K562 (cell line): ENCODE measurements around the gene METAP1D. TPM values are rescaled to one million over a fixed set of nuclear protein-coding genes. Genes with fewer than 3 reads are reported as not detected.

ENCODE experiments used
- ATAC-seq: fragments of 200-7000 bp; cut with Tn5 transposase; 3 replicates; pipeline ENCODE4 v1.9.1; 2020; ENCODE audit warnings: moderate library complexity
- BruUV-seq: library from RNA; stranded (reverse); fragments of 400-500 nt; replicated peaks from 2 replicates; lab custom pipeline; 2021; lab: Mats Ljungman, UMichigan
- CTCF ChIA-PET: fragments of 300-600 bp; formaldehyde crosslinking; extraction: SDS; loops from one replicate; lab custom pipeline; 2021; ENCODE audit warnings: low intra/inter-chr PET ratio; lab: Yijun Ruan, JAX
- POLR2A ChIA-PET: fragments of 300-600, 350-650 bp; sonication (Branson Sonifier 250); formaldehyde crosslinking; extraction: SDS; loops from one replicate; lab custom pipeline; 2021; ENCODE audit warnings: antibody characterized with exemption, inconsistent platforms; lab: Yijun Ruan, JAX
- DNase-seq, 4 experiments: peaks; one replicate each; pipeline versions ENCODE4 v3.0.0 to v3.0.0-alpha.2; 2011 to 2018; ENCODE audit warnings: low spot score in 3 of 4, mixed read lengths in 3 of 4; ENCODE audit errors: extremely low read depth in 1 of 4
- FAIRE-seq: peaks from 2 replicates; lab custom pipeline; 2011; peaks lifted over from hg19 to GRCh38; lab: Jason Lieb, UNC
- H2AFZ ChIP-seq: 2 replicates; pipeline ENCODE4 v1.6.0; 2011; ENCODE audit warnings: low read depth, low read length, control low read depth, inconsistent platforms
- H3K27ac ChIP-seq: fragments of 200-600 bp; 3 replicates; pipeline ENCODE4 v1.8.0; 2011; ENCODE audit warnings: low read depth, mild to moderate bottlenecking, control low read depth, inconsistent platforms, low read length, moderate library complexity, mixed read lengths; ENCODE audit errors: extremely low read depth
- H3K27me3 ChIP-seq, 2 experiments: fragments of 300-600 bp in 1 of 2; 2 replicates in 1 of 2; 3 replicates in 1 of 2; pipeline versions ENCODE4 v1.6.0 to v1.8.0; 2011; ENCODE audit warnings: inconsistent platforms in 2 of 2, low read length in 2 of 2, mild to moderate bottlenecking in 1 of 2, mixed read lengths in 1 of 2, moderate library complexity in 1 of 2; ENCODE audit not compliant: control insufficient read depth in 2 of 2, insufficient read depth in 2 of 2
- H3K36me3 ChIP-seq: fragments of 300-600 bp; 3 replicates; pipeline ENCODE4 v1.8.0; 2011; ENCODE audit warnings: mild to moderate bottlenecking, low read length, inconsistent platforms; ENCODE audit not compliant: control insufficient read depth, insufficient read depth
- H3K4me1 ChIP-seq, 2 experiments: fragments of 200-600 bp in 1 of 2; replicated peaks in 1 of 2; 2 replicates in 1 of 2; 3 replicates in 1 of 2; pipeline versions ENCODE4 v1.5.1 to v1.8.0; 2011; ENCODE audit warnings: inconsistent platforms in 2 of 2, low read length in 2 of 2, mild to moderate bottlenecking in 1 of 2, mixed read lengths in 1 of 2, moderate library complexity in 1 of 2; ENCODE audit not compliant: control insufficient read depth in 2 of 2, insufficient read depth in 2 of 2
- H3K4me2 ChIP-seq: 2 replicates; pipeline ENCODE4 v1.6.1; 2011; ENCODE audit warnings: low read length, control low read depth, inconsistent platforms, mixed read lengths; ENCODE audit not compliant: insufficient read depth
- H3K4me3 ChIP-seq: fragments of 200-600 bp; sonication (generic), shearing (Covaris generic); 2 replicates; pipeline ENCODE4 v1.5.1; 2016; ENCODE audit warnings: control low read depth, inconsistent platforms
- H3K79me2 ChIP-seq: fragments of 200-600 bp; 3 replicates; pipeline ENCODE4 v1.8.0; 2011; ENCODE audit warnings: low read length, inconsistent platforms; ENCODE audit not compliant: control insufficient read depth, insufficient read depth
- H3K9ac ChIP-seq, 2 experiments: 2 replicates each; pipeline versions ENCODE4 v1.6.0 to v1.6.1; 2011; ENCODE audit warnings: low read depth in 2 of 2, low read length in 2 of 2, control low read depth in 1 of 2, inconsistent platforms in 1 of 2, mild to moderate bottlenecking in 1 of 2, mixed read lengths in 1 of 2; ENCODE audit not compliant: insufficient read depth in 1 of 2
- H3K9me1 ChIP-seq: one replicate; pipeline ENCODE4 v1.6.0; 2011; ENCODE audit warnings: inconsistent platforms, mild to moderate bottlenecking, low read length, moderate library complexity; ENCODE audit not compliant: control insufficient read depth, insufficient read depth
- H3K9me3 ChIP-seq: replicated peaks from 2 replicates; pipeline ENCODE4 v1.5.1; 2011; ENCODE audit warnings: low read depth, low read length, inconsistent platforms; ENCODE audit not compliant: control insufficient read depth, insufficient read depth
- H4K20me1 ChIP-seq: replicated peaks from 2 replicates; pipeline ENCODE4 v1.6.1; 2011; ENCODE audit warnings: low read length, inconsistent platforms, mixed read lengths; ENCODE audit not compliant: control insufficient read depth, insufficient read depth
- CEBPG ChIP-seq, 3 experiments: fragments of 200-800 bp in 1 of 3; sonication (Bioruptor generic) in 1 of 3; sonication (generic) in 1 of 3; formaldehyde crosslinking in 1 of 3; IDR thresholded peaks in 2 of 3; conservative IDR thresholded peaks in 1 of 3; 2 replicates each; pipeline versions ENCODE4 v1.6.1 to v1.8.0; 2016 to 2022; ENCODE audit warnings: missing compliant biosample characterization in 2 of 3, missing genetic modification characterization in 2 of 3, mild to moderate bottlenecking in 1 of 3, missing genetic modification reagents in 1 of 3
- COPS2 ChIP-seq: fragments of 450-650 bp; conservative IDR thresholded peaks from 2 replicates; pipeline ENCODE4 v1.6.1; 2016; ENCODE audit warnings: mild to moderate bottlenecking, moderate library complexity
- GTF2B ChIP-seq: IDR thresholded peaks from 2 replicates; pipeline ENCODE4 v1.6.1; 2011; ENCODE audit not compliant: insufficient read length; ENCODE audit errors: extremely low read depth
- HMBOX1 ChIP-seq: sonication (generic); IDR thresholded peaks from 2 replicates; pipeline ENCODE4 v1.6.1; 2016
- JUN ChIP-seq, 2 experiments: sonication (generic) in 1 of 2; formaldehyde crosslinking in 1 of 2; IDR thresholded peaks; 2 replicates each; pipeline versions ENCODE4 v1.6.1 to v1.8.0; 2012 to 2022; ENCODE audit warnings: borderline replicate concordance in 2 of 2, mild to moderate bottlenecking in 2 of 2, improper control_type of control experiment in 1 of 2, low read depth in 1 of 2, low read length in 1 of 2, missing genetic modification reagents in 1 of 2
- JUND ChIP-seq, 2 experiments: IDR thresholded peaks; 2 replicates in 1 of 2; 3 replicates in 1 of 2; pipeline ENCODE4 v1.6.1; 2011; ENCODE audit warnings: borderline replicate concordance in 2 of 2, low read depth in 2 of 2, low read length in 2 of 2, improper control_type of control experiment in 1 of 2, missing biosample characterization in 1 of 2, missing genetic modification characterization in 1 of 2, missing genetic modification reagents in 1 of 2
- POLR2AphosphoS5 ChIP-seq: IDR thresholded peaks from 2 replicates; pipeline ENCODE4 v1.6.1; 2011; ENCODE audit warnings: mild to moderate bottlenecking, low read depth, low read length, moderate library complexity; ENCODE audit not compliant: control insufficient read depth, insufficient read depth
- SRSF9 ChIP-seq: fragments of 200-400 bp; formaldehyde crosslinking; IDR thresholded peaks from 2 replicates; pipeline ENCODE4 v1.6.1; 2017; ENCODE audit warnings: low read depth, low read length, borderline replicate concordance
- THRAP3 ChIP-seq: fragments of 450-650 bp; IDR thresholded peaks from 2 replicates; pipeline ENCODE4 v1.6.1; 2016; ENCODE audit warnings: mild to moderate bottlenecking, inconsistent platforms, borderline replicate concordance
- TOE1 ChIP-seq, 2 experiments: fragments of 450-650 bp in 1 of 2; sonication (generic) in 1 of 2; formaldehyde crosslinking in 1 of 2; IDR thresholded peaks; 2 replicates each; pipeline versions ENCODE4 v1.7.1 to v1.8.0; 2016 to 2022; ENCODE audit warnings: borderline replicate concordance in 2 of 2, mild to moderate bottlenecking in 2 of 2, antibody characterized with exemption in 1 of 2, inconsistent platforms in 1 of 2, low read depth in 1 of 2, missing genetic modification reagents in 1 of 2, moderate library complexity in 1 of 2
- TRIM25 ChIP-seq: fragments of 450-650 bp; IDR thresholded peaks from 2 replicates; pipeline ENCODE4 v1.7.0; 2016; ENCODE audit warnings: borderline replicate concordance
- ZBTB1 ChIP-seq: sonication (generic); formaldehyde crosslinking; IDR thresholded peaks from 2 replicates; pipeline ENCODE4 v1.8.1; 2023; ENCODE audit warnings: missing genetic modification reagents, low read depth, mild to moderate bottlenecking, borderline replicate concordance
- ZNF589 ChIP-seq: fragments of 200-800 bp; sonication (Bioruptor generic); IDR thresholded peaks from 2 replicates; pipeline ENCODE4 v1.6.1; 2016; ENCODE audit warnings: low read depth, missing genetic modification characterization, missing compliant biosample characterization
- ZNF717 ChIP-seq: fragments of 250-450 bp; sonication (Bioruptor Pico); IDR thresholded peaks from 2 replicates; pipeline ENCODE4 v1.5.0; 2021
- WGBS: fragments of 100-300 bp; shearing (Covaris generic); methylation state at CpG from one replicate; pipeline ENCODE4 v1.1.6; 2016; ENCODE audit warnings: low coverage, mixed read lengths; ENCODE audit not compliant: insufficient coverage; ENCODE audit errors: missing lambda C conversion rate; 5-methylcytosine and 5-hydroxymethylcytosine counted together
- in situ Hi-C: fragments of 300-500 bp; cut with MboI; formaldehyde crosslinking; loops from 4 replicates; pipeline ENCODE4 v1.15.0; 2018; ENCODE audit warnings: inconsistent platforms, mixed read lengths
- intact Hi-C: fragments of 100-400 bp; cut with micrococcal nuclease; formaldehyde crosslinking; loops from 2 replicates; pipeline ENCODE4 v1.14.2; 2022
- polyA plus RNA-seq, 8 experiments: library from polyadenylated mRNA; depleted of rRNA in 4 of 8; stranded (reverse) in 5 of 8; unstranded in 3 of 8; fragments of >200 nt; fragmentation: Nextera tagmentation in 2 of 8; fragmentation: Illumina TruSeq in 1 of 8; extraction: Ambion mirVana in 2 of 8; extraction: Trizol in 1 of 8; gene quantifications; 2 replicates each; pipeline versions ENCODE4 v1.2.1 to v1.2.3, GENCODE V29; 2011 to 2014; ENCODE audit warnings: inconsistent platforms in 1 of 8, missing spikeins in 1 of 8
- total RNA-seq, 7 experiments: library from RNA; depleted of rRNA in 6 of 7; stranded (reverse); fragments of >200 nt in 6 of 7; fragmentation: Illumina TruSeq in 2 of 7; extraction: Trizol in 2 of 7; gene quantifications; 2 replicates each; pipeline versions ENCODE4 v1.2.1 to v1.2.3, GENCODE V29; 2011 to 2021; ENCODE audit warnings: low replicate concordance in 1 of 7

Gene METAP1D
- total and polyA plus RNA-seq, 9 of the 15 experiments (the other 6 are each of a cell fraction or from before 2014, with no cell fraction given) = 8.0 to 23.4 (median 15.7) TPM

- TF ChIP-seq ZNF717 (CRISPR knock-in tag) (no peak), SRSF9 (no peak), TRIM25 (no peak), JUN (IDR thresholded peaks at IDR 0.05; ENCODE audit: borderline replicate concordance, low read depth, low read length) (no peak), JUN (CRISPR knock-in tag; IDR thresholded peaks at IDR 0.05; ENCODE audit: borderline replicate concordance) (no peak), ZBTB1 (no peak)
Observed at GRCh38 chr2:172065111-172065510, 65.4 kb downstream of the METAP1D start (continued).

- no peak overlapping the region for H3K9ac ChIP-seq
- ATAC-seq = peak; percentile 79
- ChIA-PET CTCF (no interaction called here), POLR2A (interaction anchor here (0.6 to 1.2 kb wide), 4 partner anchors 11 to 29 kb away, joined by 3 read pairs; no protein-coding TSS in a partner anchor)
- WGBS = 10% methylated on average over 4 of the region's 4 CpGs
- peak overlapping the region; percentile 20; the same call in 1 of the 2 replicates for H3K4me2 ChIP-seq
- H3K36me3 ChIP-seq = no peaks in the 10 kb centered on the region
- intact Hi-C loops (no loop called here), in situ Hi-C loops (no loop called here)
- FAIRE-seq = peak; percentile 72
- no TSS peak for BruUV-seq
- peak overlapping the region; percentile 70 for H2AFZ ChIP-seq
- H4K20me1 ChIP-seq = no peaks in the 10 kb centered on the region
- H3K4me3 ChIP-seq = no peak overlapping the region
- no peaks in the 10 kb centered on the region for H3K27me3 ChIP-seq
- H3K4me1 ChIP-seq = peaks cover 4 to 32% of the 10 kb centered on the region in 2 experiments; a peak in 4 of 5 replicates
- no peaks in the 10 kb centered on the region for H3K9me3 ChIP-seq
- H3K27ac ChIP-seq = peak overlapping the region; percentile 34; the same call in 2 of the 3 replicates
- no peaks in the 10 kb centered on the region for H3K79me2 ChIP-seq
- DNase-seq = peak in 1 of 4 experiments; percentile 53
- no peaks in the 10 kb centered on the region for H3K9me1 ChIP-seq
- TF ChIP-seq COPS2 (no peak), JUND (IDR thresholded peaks at IDR 0.05; ENCODE audit: borderline replicate concordance, low read depth, low read length) (peak; percentile 33; the same call in 1 of the 2 replicates), JUND (tag; IDR thresholded peaks at IDR 0.05; ENCODE audit: borderline replicate concordance, low read depth, low read length) (no peak), GTF2B (no peak), THRAP3 (no peak), HMBOX1 (peak; percentile 53; the same call in 1 of the 2 replicates), CEBPG (CRISPR knock-in tag; IDR thresholded peaks at IDR 0.05) (peak; percentile 85), CEBPG (tag; conservative IDR thresholded peaks at IDR 0.05 in 1 of 2, IDR thresholded peaks at IDR 0.05 in 1 of 2) (peak in 1 of 2 experiments; percentile 81; a peak in 2 of 4 replicates), ZNF589 (CRISPR knock-in tag) (peak; percentile 59; the same call in 1 of the 2 replicates), POLR2AphosphoS5 (peak; percentile 38; the same call in 1 of the 2 replicates), TOE1 (IDR thresholded peaks at IDR 0.05; ENCODE audit: borderline replicate concordance) (no peak), TOE1 (CRISPR knock-in tag; IDR thresholded peaks at IDR 0.05; ENCODE audit: borderline replicate concordance, low read depth) (no peak)
Observed at GRCh38 chr2:172066394-172066886, 66.7 kb downstream of the METAP1D start.
